Measurements from ENCODE around the gene SCAANT1.

- no peak for TF ChIP-seq CTCF (IDR thresholded peaks at IDR 0.05)
- no peak for TF ChIP-seq POLR2A (IDR thresholded peaks at IDR 0.05)
Observed at GRCh38 chr3:63950698-63951097, 38.5 kb upstream of the SCAANT1 start.
